H1 (cell line): Measurements from ENCODE around the gene THOC7. TPM values are rescaled to one million over a fixed set of nuclear protein-coding genes. Genes with fewer than 3 reads are reported as not detected.

Experiments
- CTCF ChIA-PET: fragments of 300-600 bp; sonication (Branson Sonifier 250); formaldehyde crosslinking; loops from one replicate; lab custom pipeline; 2021; ENCODE audit not compliant: partially characterized antibody; lab: Charles Lee
- POLR2A ChIA-PET: fragments of 300-600 bp; sonication (Branson Sonifier 250); formaldehyde crosslinking; loops from one replicate; lab custom pipeline; 2021; ENCODE audit warnings: inconsistent platforms; ENCODE audit not compliant: partially characterized antibody; lab: Charles Lee
- DNase-seq, 2 experiments: peaks; one replicate each; pipeline versions ENCODE4 v3.0.0 to v3.0.0-alpha.2; 2010 to 2022; ENCODE audit warnings: low spot score in 2 of 2, low read depth in 1 of 2, mixed read lengths in 1 of 2
- FAIRE-seq: peaks from 2 replicates; lab custom pipeline; 2011; peaks lifted over from hg19 to GRCh38; lab: Jason Lieb, UNC
- H2AFZ ChIP-seq: 2 replicates; pipeline ENCODE4 v1.8.1; 2012; ENCODE audit warnings: low read length, inconsistent platforms
- H2AK5ac ChIP-seq: 2 replicates; pipeline ENCODE4 v1.6.1; 2013; ENCODE audit warnings: low read depth, low read length
- H2BK120ac ChIP-seq: replicated peaks from 2 replicates; pipeline ENCODE3; 2013; ENCODE audit warnings: low read depth, low read length, inconsistent platforms
- H2BK12ac ChIP-seq: 2 replicates; pipeline ENCODE4 v1.6.1; 2013; ENCODE audit warnings: low read depth, low read length
- H2BK15ac ChIP-seq: 2 replicates; pipeline ENCODE4 v1.6.1; 2013; ENCODE audit warnings: low read length
- H2BK20ac ChIP-seq: 2 replicates; pipeline ENCODE4 v1.6.1; 2013; ENCODE audit warnings: low read length
- H2BK5ac ChIP-seq: 2 replicates; pipeline ENCODE4 v1.6.1; 2013; ENCODE audit warnings: low read depth, low read length
- H3K14ac ChIP-seq: 2 replicates; pipeline ENCODE4 v1.6.1; 2013; ENCODE audit warnings: inconsistent platforms; ENCODE audit not compliant: insufficient read length
- H3K18ac ChIP-seq: 2 replicates; pipeline ENCODE4 v1.6.1; 2013; ENCODE audit warnings: low read length; ENCODE audit errors: extremely low read depth
- H3K23ac ChIP-seq: 2 replicates; pipeline ENCODE4 v1.6.1; 2013; ENCODE audit warnings: inconsistent platforms; ENCODE audit not compliant: insufficient read length
- H3K23me2 ChIP-seq: 2 replicates; pipeline ENCODE4 v1.6.1; 2013; ENCODE audit warnings: low read depth, low read length
- H3K27ac ChIP-seq: 2 replicates; pipeline ENCODE4 v1.6.1; 2011; ENCODE audit warnings: low read depth, low read length, inconsistent platforms
- H3K27me3 ChIP-seq, 4 experiments: replicated peaks in 1 of 4; 1 replicate in 1 of 4; 2 replicates in 3 of 4; pipeline versions ENCODE4 v1.6.1 to v1.8.1; 2011 to 2013; ENCODE audit warnings: low read length in 3 of 4, mild to moderate bottlenecking in 3 of 4, inconsistent platforms in 2 of 4, mixed read lengths in 2 of 4, moderate library complexity in 1 of 4; ENCODE audit not compliant: control insufficient read depth in 3 of 4, insufficient read depth in 3 of 4; ENCODE audit errors: extremely low read depth in 1 of 4
- H3K36me3 ChIP-seq, 4 experiments: 2 replicates each; pipeline versions ENCODE4 v1.6.1 to v1.8.1; 2011 to 2013; ENCODE audit warnings: mild to moderate bottlenecking in 4 of 4, low read length in 3 of 4, moderate library complexity in 2 of 4, control low read depth in 1 of 4, inconsistent platforms in 1 of 4; ENCODE audit not compliant: insufficient read depth in 4 of 4, control insufficient read depth in 2 of 4
- H3K4ac ChIP-seq: replicated peaks from 2 replicates; pipeline ENCODE3; 2013; ENCODE audit warnings: low read length, low read depth, mixed read lengths, inconsistent platforms; ENCODE audit not compliant: insufficient read length
- H3K4me1 ChIP-seq, 4 experiments: replicated peaks in 1 of 4; 1 replicate in 1 of 4; 2 replicates in 3 of 4; pipeline versions ENCODE4 v1.6.1 to v1.8.1; 2011 to 2013; ENCODE audit warnings: low read length in 3 of 4, inconsistent platforms in 2 of 4, mixed read lengths in 1 of 4; ENCODE audit not compliant: insufficient read depth in 4 of 4, control insufficient read depth in 3 of 4
- H3K4me2 ChIP-seq, 2 experiments: 2 replicates each; pipeline versions ENCODE4 v1.6.1 to v1.8.1; 2011 to 2013; ENCODE audit warnings: low read depth in 2 of 2, low read length in 2 of 2, control low read depth in 1 of 2, inconsistent platforms in 1 of 2, mild to moderate bottlenecking in 1 of 2; ENCODE audit not compliant: insufficient read depth in 1 of 2
- H3K4me3 ChIP-seq, 4 experiments: fragments of 200-600, 300-600 bp in 1 of 4; sonication (generic), shearing (Covaris generic), sonication (Bioruptor Twin) in 1 of 4; 2 replicates each; pipeline versions ENCODE4 v1.5.1 to v1.8.1; 2011 to 2016; ENCODE audit warnings: low read length in 4 of 4, low read depth in 3 of 4, control low read depth in 2 of 4, inconsistent platforms in 2 of 4, mild to moderate bottlenecking in 2 of 4, mixed read lengths in 1 of 4, moderate library complexity in 1 of 4; ENCODE audit not compliant: insufficient read depth in 2 of 4; ENCODE audit errors: extremely low read depth in 1 of 4
- H3K56ac ChIP-seq: replicated peaks from 2 replicates; pipeline ENCODE3; 2013; ENCODE audit warnings: low read depth, mild to moderate bottlenecking, mixed read lengths, low read length, inconsistent platforms; ENCODE audit not compliant: insufficient read length
- H3K79me1 ChIP-seq: 2 replicates; pipeline ENCODE4 v1.6.1; 2013; ENCODE audit warnings: low read depth, low read length, control low read depth
- H3K79me2 ChIP-seq, 2 experiments: 2 replicates each; pipeline versions ENCODE4 v1.6.1 to v1.8.1; 2012 to 2013; ENCODE audit warnings: low read length in 2 of 2, mild to moderate bottlenecking in 2 of 2, inconsistent platforms in 1 of 2; ENCODE audit not compliant: insufficient read depth in 2 of 2, control insufficient read depth in 1 of 2
- H3K9ac ChIP-seq, 4 experiments: replicated peaks in 1 of 4; 1 replicate in 1 of 4; 2 replicates in 3 of 4; pipeline versions ENCODE4 v1.6.1 to v1.8.1; 2011 to 2013; ENCODE audit warnings: low read depth in 3 of 4, low read length in 3 of 4, control low read depth in 2 of 4, mild to moderate bottlenecking in 2 of 4, moderate library complexity in 2 of 4, inconsistent platforms in 1 of 4; ENCODE audit errors: extremely low read depth in 1 of 4
- H3K9me3 ChIP-seq, 2 experiments: 2 replicates each; pipeline versions ENCODE4 v1.6.1 to v1.8.1; 2012 to 2013; ENCODE audit warnings: mild to moderate bottlenecking in 2 of 2, moderate library complexity in 2 of 2, control low read depth in 1 of 2, inconsistent platforms in 1 of 2, low read depth in 1 of 2, low read length in 1 of 2, mixed read lengths in 1 of 2; ENCODE audit not compliant: insufficient read depth in 2 of 2
- H4K20me1 ChIP-seq, 2 experiments: replicated peaks in 1 of 2; 2 replicates each; pipeline versions ENCODE3 to v1.8.1; 2011 to 2013; ENCODE audit warnings: inconsistent platforms in 2 of 2, low read length in 2 of 2, mild to moderate bottlenecking in 1 of 2; ENCODE audit not compliant: insufficient read depth in 2 of 2, control insufficient read depth in 1 of 2
- H4K5ac ChIP-seq: 2 replicates; pipeline ENCODE4 v1.6.1; 2013; ENCODE audit warnings: low read length, low read depth, mixed read lengths, inconsistent platforms; ENCODE audit not compliant: insufficient read length
- H4K8ac ChIP-seq: 2 replicates; pipeline ENCODE4 v1.8.0; 2013; ENCODE audit warnings: mild to moderate bottlenecking, moderate library complexity, low read length, inconsistent platforms; ENCODE audit not compliant: insufficient read depth; ENCODE audit errors: extremely low read depth
- H4K91ac ChIP-seq: replicated peaks from 2 replicates; pipeline ENCODE3; 2013; ENCODE audit warnings: low read length, mixed read lengths, inconsistent platforms; ENCODE audit not compliant: insufficient read length
- CEBPB ChIP-seq: IDR thresholded peaks from 2 replicates; pipeline ENCODE4 v1.6.1; 2012; ENCODE audit warnings: low read depth, low read length
- NANOG ChIP-seq: IDR thresholded peaks from 2 replicates; pipeline ENCODE4 v1.6.1; 2011; ENCODE audit warnings: low read length, low read depth, mild to moderate bottlenecking, inconsistent platforms; ENCODE audit not compliant: insufficient read depth, poor library complexity, severe bottlenecking
- TAF1 ChIP-seq: IDR thresholded peaks from 2 replicates; pipeline ENCODE4 v1.6.1; 2011; ENCODE audit warnings: mild to moderate bottlenecking, low read depth, low read length
- WGBS, 2 experiments: shearing (Covaris generic) in 1 of 2; methylation state at CpG; one replicate each; pipeline versions ENCODE4 v1.1.6 to v1.1.7; 2013 to 2015; ENCODE audit warnings: low lambda C conversion rate in 2 of 2, mixed read lengths in 2 of 2, inconsistent platforms in 1 of 2, low coverage in 1 of 2, missing lambda C conversion rate in 1 of 2; ENCODE audit not compliant: insufficient replicate concordance in 2 of 2, insufficient coverage in 1 of 2, insufficient read length in 1 of 2; ENCODE audit errors: extremely low coverage in 1 of 2, missing lambda C conversion rate in 1 of 2; 5-methylcytosine and 5-hydroxymethylcytosine counted together
- polyA plus RNA-seq, 7 experiments: library from polyadenylated mRNA; depleted of rRNA in 3 of 7; stranded (reverse) in 5 of 7; unstranded in 2 of 7; fragments of >200 nt in 5 of 7; fragments of 200-250 nt in 2 of 7; gene quantifications; 1 replicate in 5 of 7; 2 replicates in 1 of 7; 4 replicates in 1 of 7; pipeline versions ENCODE4 v1.2.1 to v1.2.3, GENCODE V29; 2011 to 2013; ENCODE audit warnings: missing spikeins in 2 of 7, mixed read lengths in 2 of 7
- total RNA-seq: library from RNA; stranded (reverse); fragmentation: NEBNext Ultra II Directional; extraction: Animal tissue kit (Norgen Biotek cat#: 25700); gene quantifications from 2 replicates; pipeline ENCODE4 v1.2.1, GENCODE V29; 2021

THOC7 gene
- total and polyA plus RNA-seq, 2 of the 8 experiments (the other 6 are each of a cell fraction or from before 2014, with no cell fraction given): 18.7 to 74.0 TPM

DNA sequence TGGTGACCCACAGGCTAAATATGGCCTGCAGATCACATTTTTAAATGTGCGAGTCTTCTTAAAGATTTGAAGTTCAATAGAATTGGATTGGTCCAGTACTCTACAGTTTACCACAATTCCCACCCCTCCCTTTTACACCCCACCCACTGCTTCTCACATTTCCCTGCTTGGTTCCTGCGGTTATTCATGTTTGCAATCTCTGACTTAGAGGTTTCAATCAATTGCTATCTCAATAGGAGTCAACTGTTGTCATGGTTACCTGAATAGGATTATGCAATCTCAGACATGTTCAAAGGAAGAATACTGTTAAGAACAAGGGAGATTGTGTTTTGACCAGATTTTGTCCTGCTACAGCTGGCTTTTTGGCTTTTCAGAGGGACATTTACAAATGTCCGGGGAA, 49.4 kb downstream of the THOC7 start:
- H3K23me2 ChIP-seq: no peaks in the 10 kb centered on the region
- no peaks in the 10 kb centered on the region for H3K27me3 ChIP-seq
- no peak overlapping the region for H4K5ac ChIP-seq
- no peak overlapping the region for H3K9ac ChIP-seq
- POLR2A ChIA-PET: no interaction called here
- no peak overlapping the region for H3K27ac ChIP-seq
- H3K79me2 ChIP-seq: no peaks in the 10 kb centered on the region
- H2BK120ac ChIP-seq: no peak overlapping the region
- H3K18ac ChIP-seq: no peak overlapping the region
- H2BK15ac ChIP-seq: no peak overlapping the region
- no peak overlapping the region for H2AK5ac ChIP-seq
- no peak overlapping the region for H4K8ac ChIP-seq
- H2BK5ac ChIP-seq: no peak overlapping the region
- H3K4me1 ChIP-seq: peaks cover 0 to 10% (median 3%) of the 10 kb centered on the region in 4 experiments; a peak in 2 of 7 replicates
- no peaks in the 10 kb centered on the region for H3K9me3 ChIP-seq
- no peak overlapping the region for H2BK12ac ChIP-seq
- H3K4me2 ChIP-seq: no peak overlapping the region
- no peak overlapping the region for H2BK20ac ChIP-seq
- H3K4ac ChIP-seq: no peak overlapping the region
- no peak overlapping the region for H3K56ac ChIP-seq
- no peaks in the 10 kb centered on the region for H4K20me1 ChIP-seq
- TF ChIP-seq TAF1 (no peak), NANOG (peak; percentile 7), CEBPB (peak; percentile 98)
- H2AFZ ChIP-seq: no peak overlapping the region
- FAIRE-seq: peak; percentile 32
- WGBS, 2 experiments: 82% methylated on average over 3 of the region's 3 CpGs; no CpG with 5 or more reads in 1 of the 2 experiments
- H3K4me3 ChIP-seq: no peak overlapping the region
- H4K91ac ChIP-seq: no peak overlapping the region
- no peak overlapping the region for H3K14ac ChIP-seq
- H3K23ac ChIP-seq: no peak overlapping the region
- no peaks in the 10 kb centered on the region for H3K79me1 ChIP-seq
- CTCF ChIA-PET: interaction anchor here (1.2 to 5.0 kb wide), 3 partner anchors 179 to 464 kb away, joined by 3 to 30 read pairs (median 11); no protein-coding TSS in a partner anchor
- no peaks in the 10 kb centered on the region for H3K36me3 ChIP-seq
- no peak for DNase-seq
